Neural crest cell (in vitro differentiated cells): Measurements from ENCODE around the gene RUFY1. TPM values are rescaled to one million over a fixed set of nuclear protein-coding genes. Genes with fewer than 3 reads are reported as not detected.

Experiments used
- DNase-seq: peaks from one replicate; pipeline ENCODE4 v3.0.0; 2021; ENCODE audit warnings: low read depth, mixed read lengths, low spot score
- H3K27ac Mint-ChIP-seq: one replicate; pipeline ENCODE4 v1.8.0; 2021; ENCODE audit warnings: mild to moderate bottlenecking, mixed read lengths; ENCODE audit not compliant: unreplicated experiment
- H3K27me3 Mint-ChIP-seq: 2 replicates; pipeline ENCODE4 v1.8.0; 2021; ENCODE audit warnings: low read depth, mild to moderate bottlenecking, mixed read lengths
- H3K36me3 Mint-ChIP-seq: 2 replicates; pipeline ENCODE4 v1.8.0; 2021; ENCODE audit warnings: low read depth, mild to moderate bottlenecking, mixed read lengths
- H3K4me1 Mint-ChIP-seq: 2 replicates; pipeline ENCODE4 v1.8.0; 2021; ENCODE audit warnings: mixed read lengths
- H3K4me3 Mint-ChIP-seq: one replicate; pipeline ENCODE4 v1.8.0; 2021; ENCODE audit warnings: mild to moderate bottlenecking, mixed read lengths
- H3K9me3 Mint-ChIP-seq: 2 replicates; pipeline ENCODE4 v1.8.0; 2021; ENCODE audit warnings: mixed read lengths
- total RNA-seq: library from RNA; stranded (reverse); gene quantifications from 2 replicates; pipeline ENCODE4 v1.2.1, GENCODE V29; 2021
- TF ChIP-seq, protein P1 (sequence below): fragments of 200-600 bp; sonication (generic); conservative IDR thresholded peaks from 2 replicates; pipeline ENCODE4 v1.5.0; 2021; ENCODE audit warnings: antibody characterized with exemption, mild to moderate bottlenecking

Gene RUFY1
- total RNA-seq, 1 donor from 2014 or later = 54.9 TPM

GRCh38 chr5:179613460-179614071 is 63.2 kb downstream of the RUFY1 start:
- peaks cover 53% of the 10 kb centered on the region for H3K27me3 Mint-ChIP-seq
- DNase-seq = no peak
- TF ChIP-seq, protein P1, sequence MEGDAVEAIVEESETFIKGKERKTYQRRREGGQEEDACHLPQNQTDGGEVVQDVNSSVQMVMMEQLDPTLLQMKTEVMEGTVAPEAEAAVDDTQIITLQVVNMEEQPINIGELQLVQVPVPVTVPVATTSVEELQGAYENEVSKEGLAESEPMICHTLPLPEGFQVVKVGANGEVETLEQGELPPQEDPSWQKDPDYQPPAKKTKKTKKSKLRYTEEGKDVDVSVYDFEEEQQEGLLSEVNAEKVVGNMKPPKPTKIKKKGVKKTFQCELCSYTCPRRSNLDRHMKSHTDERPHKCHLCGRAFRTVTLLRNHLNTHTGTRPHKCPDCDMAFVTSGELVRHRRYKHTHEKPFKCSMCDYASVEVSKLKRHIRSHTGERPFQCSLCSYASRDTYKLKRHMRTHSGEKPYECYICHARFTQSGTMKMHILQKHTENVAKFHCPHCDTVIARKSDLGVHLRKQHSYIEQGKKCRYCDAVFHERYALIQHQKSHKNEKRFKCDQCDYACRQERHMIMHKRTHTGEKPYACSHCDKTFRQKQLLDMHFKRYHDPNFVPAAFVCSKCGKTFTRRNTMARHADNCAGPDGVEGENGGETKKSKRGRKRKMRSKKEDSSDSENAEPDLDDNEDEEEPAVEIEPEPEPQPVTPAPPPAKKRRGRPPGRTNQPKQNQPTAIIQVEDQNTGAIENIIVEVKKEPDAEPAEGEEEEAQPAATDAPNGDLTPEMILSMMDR = no peak
- H3K27ac Mint-ChIP-seq = peak overlapping the region; percentile 25
- H3K4me3 Mint-ChIP-seq = peak overlapping the region; percentile 84
- peaks cover 62% of the 10 kb centered on the region for H3K4me1 Mint-ChIP-seq
- H3K9me3 Mint-ChIP-seq = no peaks in the 10 kb centered on the region
- peaks cover 60% of the 10 kb centered on the region for H3K36me3 Mint-ChIP-seq

DNA sequence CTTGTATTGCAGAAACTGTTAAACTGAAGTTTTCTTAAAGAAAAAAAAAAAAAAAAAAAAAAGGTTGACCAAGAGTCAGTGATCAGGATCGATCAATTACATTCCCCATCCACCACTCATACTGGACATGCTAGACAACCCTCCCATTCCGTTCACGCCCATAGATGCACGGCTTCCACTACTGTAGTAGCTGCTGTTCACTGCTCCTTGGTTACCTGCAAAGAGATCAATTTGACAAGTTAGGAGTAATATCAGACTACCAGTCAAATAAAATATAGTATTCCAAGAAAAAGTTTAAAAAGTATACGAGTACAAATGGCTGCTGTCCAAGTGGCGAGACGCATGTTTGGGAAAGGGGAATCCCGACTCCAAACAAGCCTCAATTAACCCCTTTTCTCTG is 64.4 kb downstream of the RUFY1 start:
- Mint-ChIP-seq H3K27ac (no peak overlapping the region), H3K27me3 (peaks cover 52% of the 10 kb centered on the region), H3K9me3 (no peaks in the 10 kb centered on the region), H3K4me1 (peaks cover 65% of the 10 kb centered on the region), H3K36me3 (peaks cover 62% of the 10 kb centered on the region), H3K4me3 (peak overlapping the region; percentile 82)
- TF ChIP-seq, protein P1 = no peak
- no peak for DNase-seq

- peaks cover 63% of the 10 kb centered on the region for H3K36me3 Mint-ChIP-seq
- peak overlapping the region; percentile 82 for H3K4me3 Mint-ChIP-seq
- no peaks in the 10 kb centered on the region for H3K9me3 Mint-ChIP-seq
- TF ChIP-seq, protein P1 = no peak
- H3K27me3 Mint-ChIP-seq = peaks cover 49% of the 10 kb centered on the region
- peaks cover 65% of the 10 kb centered on the region for H3K4me1 Mint-ChIP-seq
- no peak overlapping the region for H3K27ac Mint-ChIP-seq
- DNase-seq = no peak
Observed at GRCh38 chr5:179615203-179615602, 64.8 kb downstream of the RUFY1 start.

DNA sequence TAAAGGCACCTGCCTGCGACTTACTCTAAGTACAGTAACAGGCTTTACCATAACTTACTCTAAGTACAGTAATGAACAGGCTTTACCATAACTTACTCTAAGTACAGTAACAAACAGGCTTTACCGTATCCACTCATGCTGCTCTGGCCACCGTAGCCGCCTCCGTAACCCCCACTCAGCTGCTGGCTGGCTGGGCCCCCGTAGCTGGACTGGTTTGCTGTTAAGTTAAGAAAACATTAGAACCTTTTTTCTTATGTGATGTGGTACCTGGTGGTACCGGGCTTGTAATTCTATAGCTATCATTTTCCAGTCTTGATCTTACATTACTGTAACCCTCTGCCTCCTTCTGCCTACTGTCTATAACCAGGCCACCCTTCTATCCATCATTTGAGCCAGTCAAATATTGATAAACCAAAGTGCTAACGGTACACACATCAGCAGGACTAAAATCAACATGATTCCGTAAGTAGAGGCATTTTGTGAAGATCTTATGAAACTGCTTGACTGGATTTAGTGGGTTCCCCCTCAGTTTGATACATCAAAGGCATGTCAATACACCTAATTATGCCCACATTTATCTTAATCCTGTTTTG is 65.7 kb downstream of the RUFY1 start:
- Mint-ChIP-seq H3K4me3 (peak overlapping the region; percentile 82), H3K9me3 (no peaks in the 10 kb centered on the region), H3K27ac (no peak overlapping the region), H3K4me1 (peaks cover 65% of the 10 kb centered on the region), H3K27me3 (peaks cover 47% of the 10 kb centered on the region), H3K36me3 (peaks cover 64% of the 10 kb centered on the region)
- TF ChIP-seq, protein P1 = no peak
- DNase-seq = no peak

- peak overlapping the region; percentile 2 for H3K27ac Mint-ChIP-seq
- DNase-seq = no peak
- TF ChIP-seq, protein P1 = no peak
- H3K27me3 Mint-ChIP-seq = peaks cover 51% of the 10 kb centered on the region
- H3K4me1 Mint-ChIP-seq = peaks cover 67% of the 10 kb centered on the region
- no peaks in the 10 kb centered on the region for H3K9me3 Mint-ChIP-seq
- H3K4me3 Mint-ChIP-seq = peak overlapping the region; percentile 100
- H3K36me3 Mint-ChIP-seq = peaks cover 68% of the 10 kb centered on the region
Observed at GRCh38 chr5:179617930-179618329, 67.6 kb downstream of the RUFY1 start.
